ENCODE results near the gene PTS.

Gene PTS

GRCh38 chr11:112249871-112250610, 23.8 kb downstream of the PTS start:
- Mint-ChIP-seq H3K9me3 (peaks cover 6% of the 10 kb centered on the region), H3K4me1 (no peaks in the 10 kb centered on the region), H3K27ac (ENCODE audit: low read depth) (no peak overlapping the region), H3K27me3 (no peaks in the 10 kb centered on the region), H3K36me3 (ENCODE audit: insufficient read depth) (peaks cover 3% of the 10 kb centered on the region), H3K4me3 (no peak overlapping the region)
- ATAC-seq (replicated peaks; ENCODE audit: extremely low read depth, poor library complexity, severe bottlenecking): no peak
- DNase-seq (ENCODE audit: low spot score in 2 of 2): no peak

- Mint-ChIP-seq H3K4me3 (no peak overlapping the region), H3K4me1 (no peaks in the 10 kb centered on the region), H3K27ac (ENCODE audit: low read depth) (no peak overlapping the region), H3K27me3 (no peaks in the 10 kb centered on the region), H3K36me3 (ENCODE audit: insufficient read depth) (no peaks in the 10 kb centered on the region), H3K9me3 (no peaks in the 10 kb centered on the region)
- DNase-seq (ENCODE audit: low spot score in 2 of 2) (no peak), ATAC-seq (replicated peaks; ENCODE audit: extremely low read depth, poor library complexity, severe bottlenecking) (no peak)
These were observed 27.5 kb downstream of the PTS start for GRCh38 chr11:112253605-112254242.

DNA sequence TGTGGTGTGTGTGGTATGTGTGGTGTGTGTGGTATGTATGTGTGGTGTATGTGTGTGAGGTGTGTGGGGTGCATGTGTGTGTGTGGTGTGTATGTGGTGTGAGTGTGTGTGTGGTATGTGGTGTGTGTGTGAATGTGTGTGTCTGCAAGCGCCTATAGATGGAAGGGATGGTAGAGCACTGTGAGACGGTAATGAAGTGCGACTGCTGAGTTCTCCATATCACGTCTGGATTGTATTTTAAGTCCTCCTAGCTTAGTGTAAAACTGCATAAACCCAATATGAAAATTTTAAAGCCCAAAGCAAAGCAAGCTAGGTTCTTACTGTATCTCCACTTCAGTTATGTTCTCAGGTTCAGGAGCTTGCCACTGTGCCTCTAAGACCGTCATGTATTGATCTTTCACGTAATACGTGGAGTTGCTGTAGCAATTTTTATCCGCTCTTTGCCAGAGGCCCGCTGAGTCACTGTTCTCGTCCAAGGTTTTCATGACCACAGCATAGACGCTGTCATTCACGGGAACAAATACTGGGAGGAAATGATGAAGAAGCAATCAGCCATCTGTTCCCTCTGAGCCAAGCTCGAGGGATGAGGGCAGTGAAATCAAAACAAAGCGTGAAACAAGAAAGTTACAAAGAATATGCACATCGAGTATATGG, 29.0 kb downstream of the PTS start:
- no peaks in the 10 kb centered on the region for H3K27me3 Mint-ChIP-seq
- H3K27ac Mint-ChIP-seq (ENCODE audit: low read depth): no peak overlapping the region
- ATAC-seq (replicated peaks; ENCODE audit: extremely low read depth, poor library complexity, severe bottlenecking): no peak
- no peak overlapping the region for H3K4me3 Mint-ChIP-seq
- H3K36me3 Mint-ChIP-seq (ENCODE audit: insufficient read depth): no peaks in the 10 kb centered on the region
- no peak for DNase-seq (ENCODE audit: low spot score in 2 of 2)
- no peaks in the 10 kb centered on the region for H3K9me3 Mint-ChIP-seq
- H3K4me1 Mint-ChIP-seq: no peaks in the 10 kb centered on the region

DNA sequence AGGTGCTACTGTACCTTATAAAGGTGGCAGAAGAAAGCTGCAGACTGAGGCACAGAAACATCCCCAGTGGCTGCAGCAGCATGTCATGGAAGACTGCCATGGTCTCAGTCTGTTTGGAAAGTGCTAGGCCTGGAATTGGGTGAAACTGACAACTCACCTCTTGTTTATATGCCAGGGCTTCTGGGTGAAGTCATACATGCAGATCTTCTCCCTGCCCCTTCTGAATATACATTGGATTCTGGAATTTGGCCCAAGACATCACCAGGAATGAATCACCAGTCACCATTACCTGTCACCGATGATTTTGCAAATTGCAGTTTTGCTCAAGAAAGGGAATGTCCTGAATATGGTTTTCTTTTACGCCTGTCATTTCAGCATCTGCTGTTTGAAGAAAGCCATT, 34.3 kb downstream of the PTS start, which contains the start of gene PLET1:
PLET1 (minus strand) TSS at position 371 of the 400 bp plus-strand sequence; CDS start at position 100, 271 bp downstream.
- H3K36me3 Mint-ChIP-seq (ENCODE audit: insufficient read depth): peaks cover 2% of the 10 kb centered on the region
- H3K27ac Mint-ChIP-seq (ENCODE audit: low read depth): no peak within 1 kb of the TSS
- H3K27me3 Mint-ChIP-seq: no peaks in the 10 kb centered on the region
- no peak for ATAC-seq (replicated peaks; ENCODE audit: extremely low read depth, poor library complexity, severe bottlenecking)
- no peak for DNase-seq (ENCODE audit: low spot score in 2 of 2)
- H3K4me1 Mint-ChIP-seq: no peaks in the 10 kb centered on the region
- H3K4me3 Mint-ChIP-seq: no peak within 1 kb of the TSS
- H3K9me3 Mint-ChIP-seq: no peaks in the 10 kb centered on the region

- no peaks in the 10 kb centered on the region for H3K4me1 Mint-ChIP-seq
- DNase-seq (ENCODE audit: low spot score in 2 of 2) (no peak), ATAC-seq (replicated peaks; ENCODE audit: extremely low read depth, poor library complexity, severe bottlenecking) (no peak)
- H3K4me3 Mint-ChIP-seq: no peak overlapping the region
- H3K9me3 Mint-ChIP-seq: no peaks in the 10 kb centered on the region
- no peaks in the 10 kb centered on the region for H3K27me3 Mint-ChIP-seq
- H3K36me3 Mint-ChIP-seq (ENCODE audit: insufficient read depth): peaks cover 2% of the 10 kb centered on the region
- H3K27ac Mint-ChIP-seq (ENCODE audit: low read depth): no peak overlapping the region
These were observed 39.6 kb downstream of the PTS start for GRCh38 chr11:112265659-112266409.

- H3K4me1 Mint-ChIP-seq: no peaks in the 10 kb centered on the region
- H3K4me3 Mint-ChIP-seq: no peak overlapping the region
- H3K9me3 Mint-ChIP-seq: no peaks in the 10 kb centered on the region
- DNase-seq (ENCODE audit: low spot score in 2 of 2): no peak
- H3K36me3 Mint-ChIP-seq (ENCODE audit: insufficient read depth): no peaks in the 10 kb centered on the region
- no peak overlapping the region for H3K27ac Mint-ChIP-seq (ENCODE audit: low read depth)
- ATAC-seq (replicated peaks; ENCODE audit: extremely low read depth, poor library complexity, severe bottlenecking): no peak
- no peaks in the 10 kb centered on the region for H3K27me3 Mint-ChIP-seq
These were observed 40.2 kb downstream of the PTS start for GRCh38 chr11:112266410-112266778.

DNA sequence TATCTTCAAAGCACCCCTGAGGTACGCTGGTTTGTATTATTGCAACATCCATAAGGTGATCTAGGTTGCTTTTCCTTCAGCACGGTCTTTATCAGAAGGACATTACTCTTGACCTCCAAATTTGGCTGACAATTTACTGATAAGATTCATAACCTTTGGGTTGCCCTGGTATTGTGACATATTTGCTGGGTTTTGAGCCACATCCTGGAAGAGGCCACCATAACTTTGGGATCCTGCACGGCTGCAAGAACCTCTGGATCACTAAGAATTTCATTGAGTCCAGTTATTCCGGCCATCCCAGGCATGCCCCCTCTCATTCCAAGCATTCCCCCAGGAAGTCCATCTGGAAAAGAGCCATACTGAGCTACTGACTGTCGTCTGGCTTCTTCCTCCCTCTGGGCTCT, 41.0 kb downstream of the PTS start:
- ATAC-seq (replicated peaks; ENCODE audit: extremely low read depth, poor library complexity, severe bottlenecking) (no peak), DNase-seq (ENCODE audit: low spot score in 2 of 2) (no peak)
- no peaks in the 10 kb centered on the region for H3K27me3 Mint-ChIP-seq
- no peak overlapping the region for H3K4me3 Mint-ChIP-seq
- no peaks in the 10 kb centered on the region for H3K4me1 Mint-ChIP-seq
- H3K36me3 Mint-ChIP-seq (ENCODE audit: insufficient read depth): no peaks in the 10 kb centered on the region
- no peak overlapping the region for H3K27ac Mint-ChIP-seq (ENCODE audit: low read depth)
- no peaks in the 10 kb centered on the region for H3K9me3 Mint-ChIP-seq

DNA sequence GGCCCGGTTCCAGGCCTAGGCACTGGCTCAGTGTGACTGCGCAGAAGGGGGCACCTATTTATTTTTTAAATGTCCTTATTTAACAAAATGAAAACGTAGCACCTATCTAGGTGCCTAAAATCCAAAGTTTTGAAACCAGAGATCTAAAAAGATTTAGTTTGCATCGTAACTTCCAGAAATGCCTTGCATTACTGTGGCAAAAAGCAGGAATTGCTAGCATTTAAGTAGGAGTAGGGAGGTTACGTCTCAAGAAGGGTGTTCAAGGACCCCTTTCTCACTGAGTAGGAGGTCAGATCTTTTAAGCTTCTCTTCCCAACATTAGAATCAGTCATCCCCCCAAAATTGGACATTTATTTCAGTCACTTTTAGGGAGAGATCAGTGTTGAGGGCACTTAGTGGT, 42.2 kb downstream of the PTS start:
- no peaks in the 10 kb centered on the region for H3K9me3 Mint-ChIP-seq
- no peaks in the 10 kb centered on the region for H3K27me3 Mint-ChIP-seq
- no peaks in the 10 kb centered on the region for H3K4me1 Mint-ChIP-seq
- no peak overlapping the region for H3K27ac Mint-ChIP-seq (ENCODE audit: low read depth)
- no peak overlapping the region for H3K4me3 Mint-ChIP-seq
- no peaks in the 10 kb centered on the region for H3K36me3 Mint-ChIP-seq (ENCODE audit: insufficient read depth)
- ATAC-seq (replicated peaks; ENCODE audit: extremely low read depth, poor library complexity, severe bottlenecking) (no peak), DNase-seq (ENCODE audit: low spot score in 2 of 2) (no peak)

DNA sequence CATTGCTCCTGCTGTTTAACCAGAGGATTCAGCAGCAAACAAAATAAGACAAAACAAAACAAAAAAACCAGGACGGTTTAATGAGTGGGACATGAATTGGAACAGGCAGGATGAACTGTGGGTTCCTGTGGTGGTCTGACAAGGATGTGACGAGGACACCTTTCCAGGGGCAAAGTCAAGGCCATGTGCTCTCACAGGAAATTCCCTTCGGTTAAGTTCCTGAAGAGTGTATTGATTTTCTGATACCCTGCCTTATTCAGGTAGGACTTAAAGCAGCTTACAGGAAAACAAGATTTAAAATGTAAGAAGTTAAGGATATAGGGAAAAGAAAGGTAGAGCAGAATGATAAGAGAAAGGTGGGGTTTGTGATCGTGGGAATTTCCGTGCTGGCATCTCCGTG, 42.9 kb downstream of the PTS start:
- H3K27ac Mint-ChIP-seq (ENCODE audit: low read depth): no peak overlapping the region
- no peaks in the 10 kb centered on the region for H3K9me3 Mint-ChIP-seq
- DNase-seq (ENCODE audit: low spot score in 2 of 2) (no peak), ATAC-seq (replicated peaks; ENCODE audit: extremely low read depth, poor library complexity, severe bottlenecking) (no peak)
- no peaks in the 10 kb centered on the region for H3K4me1 Mint-ChIP-seq
- H3K36me3 Mint-ChIP-seq (ENCODE audit: insufficient read depth): no peaks in the 10 kb centered on the region
- no peaks in the 10 kb centered on the region for H3K27me3 Mint-ChIP-seq
- no peak overlapping the region for H3K4me3 Mint-ChIP-seq

DNA sequence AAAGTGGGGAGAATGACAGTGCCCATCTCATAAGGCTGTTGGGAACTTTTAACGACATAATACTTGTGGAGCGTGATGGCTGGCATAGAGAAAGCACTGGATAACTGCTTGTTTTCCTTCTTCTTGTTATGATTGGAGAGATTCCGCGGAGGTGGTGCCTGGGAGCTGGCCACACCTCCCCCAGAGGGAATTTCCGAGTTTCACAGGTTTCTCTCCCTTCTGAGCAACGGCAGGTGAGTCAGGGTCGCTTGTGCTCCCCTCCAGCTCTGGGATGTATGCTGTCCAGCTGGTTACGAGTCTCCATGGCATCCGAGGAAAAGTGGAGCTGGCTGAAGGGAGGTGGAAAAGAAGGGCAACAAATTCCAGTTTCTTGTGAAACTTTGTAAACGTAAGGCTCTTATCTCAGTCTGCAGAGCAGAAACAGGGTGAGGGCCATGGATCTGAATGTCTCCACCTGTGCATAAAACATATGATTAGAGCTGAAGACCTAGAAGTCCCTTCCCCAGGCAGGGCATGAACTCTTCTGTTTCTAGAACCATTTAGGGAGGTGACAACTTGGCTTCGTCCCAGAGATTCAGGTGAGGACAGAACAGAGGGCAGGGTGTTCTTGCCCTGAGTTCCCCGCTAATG, 44.4 kb downstream of the PTS start:
- Mint-ChIP-seq H3K36me3 (ENCODE audit: insufficient read depth) (no peaks in the 10 kb centered on the region), H3K27ac (ENCODE audit: low read depth) (no peak overlapping the region), H3K9me3 (no peaks in the 10 kb centered on the region), H3K4me3 (no peak overlapping the region), H3K4me1 (no peaks in the 10 kb centered on the region), H3K27me3 (no peaks in the 10 kb centered on the region)
- ATAC-seq (replicated peaks; ENCODE audit: extremely low read depth, poor library complexity, severe bottlenecking) (no peak), DNase-seq (ENCODE audit: low spot score in 2 of 2) (no peak)

DNA sequence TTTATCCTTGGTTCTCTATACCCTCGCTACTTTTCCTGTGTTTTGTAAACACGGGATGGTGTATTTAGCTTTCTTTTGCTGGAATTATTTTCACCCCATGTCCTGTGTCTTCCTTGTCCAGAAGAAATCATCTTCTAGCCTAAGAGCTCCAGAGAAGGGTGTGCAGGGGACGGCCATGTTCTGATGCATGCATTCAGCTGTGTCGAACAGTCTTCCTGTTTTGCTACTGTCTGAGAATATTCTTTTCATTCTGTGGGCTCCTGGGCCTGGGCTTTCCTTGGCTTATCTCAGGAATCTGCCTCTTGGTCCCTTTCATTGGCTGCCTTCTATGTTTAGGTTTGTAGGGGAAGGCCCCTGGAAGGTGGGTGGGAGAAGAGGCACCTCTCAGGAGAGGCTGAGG, 45.0 kb downstream of the PTS start:
- Mint-ChIP-seq H3K4me3 (no peak overlapping the region), H3K9me3 (no peaks in the 10 kb centered on the region), H3K36me3 (ENCODE audit: insufficient read depth) (no peaks in the 10 kb centered on the region), H3K27ac (ENCODE audit: low read depth) (no peak overlapping the region), H3K4me1 (no peaks in the 10 kb centered on the region), H3K27me3 (no peaks in the 10 kb centered on the region)
- no peak for DNase-seq (ENCODE audit: low spot score in 2 of 2)
- ATAC-seq (replicated peaks; ENCODE audit: extremely low read depth, poor library complexity, severe bottlenecking): no peak

DNA sequence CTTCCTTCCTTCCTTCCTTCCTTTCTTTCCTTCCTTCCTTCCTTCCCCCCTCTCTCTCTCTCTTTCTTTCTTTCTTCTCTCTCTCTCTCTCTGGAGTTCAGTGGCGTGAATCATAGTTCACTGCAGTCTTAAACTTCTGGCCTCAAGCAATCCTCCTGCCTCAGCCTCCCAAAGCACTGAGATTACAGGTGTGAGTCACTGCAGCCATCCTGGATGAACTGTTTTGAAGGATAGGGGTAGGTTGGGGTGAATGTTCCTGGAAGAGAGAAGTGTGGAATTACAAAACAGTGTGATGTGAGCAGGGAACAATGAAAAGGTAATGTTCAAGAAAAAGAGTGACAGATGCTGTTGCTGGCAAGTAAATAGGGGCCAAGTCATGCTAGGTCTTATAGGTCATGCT, 46.8 kb downstream of the PTS start:
- no peaks in the 10 kb centered on the region for H3K9me3 Mint-ChIP-seq
- no peak for ATAC-seq (replicated peaks; ENCODE audit: extremely low read depth, poor library complexity, severe bottlenecking)

More for the DNA sequence above, 46.8 kb downstream of the PTS start:
- no peaks in the 10 kb centered on the region for H3K4me1 Mint-ChIP-seq
- H3K27ac Mint-ChIP-seq (ENCODE audit: low read depth): no peak overlapping the region
- H3K27me3 Mint-ChIP-seq: no peaks in the 10 kb centered on the region
- peaks cover 2% of the 10 kb centered on the region for H3K36me3 Mint-ChIP-seq (ENCODE audit: insufficient read depth)
- no peak overlapping the region for H3K4me3 Mint-ChIP-seq
- DNase-seq (ENCODE audit: low spot score in 2 of 2): no peak
